ENCODE results near the gene NEK5. TPM values are rescaled to one million over a fixed set of nuclear protein-coding genes. Genes with fewer than 3 reads are reported as not detected.
A peak's percentile ranks its signal among the peaks of the same experiment; 100 is the strongest.

NEK5 gene
- total and polyA plus RNA-seq, 2 donors (not counting 3 experiments of a cell fraction or from before 2014, with no cell fraction given): 0.03 to 0.18 TPM

DNA sequence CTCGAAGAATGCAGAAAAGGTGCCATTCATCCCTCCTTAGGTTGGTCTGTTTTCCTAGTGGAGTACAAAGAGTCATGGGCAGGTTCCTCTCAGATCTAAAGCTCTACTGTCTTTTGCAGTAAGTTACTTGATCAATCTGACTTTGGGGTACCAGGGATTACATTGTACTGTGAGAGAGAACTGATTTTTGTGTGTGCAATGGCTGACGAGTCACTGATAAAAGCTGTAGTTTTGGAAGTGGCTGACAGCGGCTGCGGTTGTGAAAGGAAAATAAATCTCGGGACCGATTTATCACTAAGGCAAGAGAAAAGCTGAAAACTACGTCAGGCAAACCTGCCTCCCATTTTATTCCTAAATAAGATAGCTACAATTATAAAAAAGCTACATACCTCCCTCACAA lies 77.5 kb downstream of the NEK5 start:
- Histone ChIP-seq H3K4me3 (replicated peaks in 1 of 3; ENCODE audit: insufficient read depth in 1 of 3, low read depth in 1 of 3, low read length in 3 of 3) (no peak overlapping the region), H3K9me1 (replicated peaks; ENCODE audit: control insufficient read depth, extremely low read depth, insufficient read depth, low read length) (no peaks in the 10 kb centered on the region), H3K27me3 (ENCODE audit: control insufficient read depth in 2 of 2, insufficient read depth in 2 of 2, low read length in 2 of 2) (no peaks in the 10 kb centered on the region), H2AFZ (ENCODE audit: low read depth, low read length) (no peak overlapping the region), H4K20me1 (replicated peaks; ENCODE audit: control insufficient read depth, extremely low read depth, insufficient read depth, low read length) (no peaks in the 10 kb centered on the region), H3K9me3 (replicated peaks; ENCODE audit: control insufficient read depth, insufficient read depth, low read length) (no peaks in the 10 kb centered on the region), H3K9ac (replicated peaks; ENCODE audit: extremely low read depth, insufficient read depth, low read length) (no peak overlapping the region), H3K36me3 (ENCODE audit: control insufficient read depth in 2 of 2, extremely low read depth in 1 of 2, insufficient read depth in 2 of 2, low read length in 2 of 2) (no peaks in the 10 kb centered on the region), H3K4me1 (ENCODE audit: control insufficient read depth, extremely low read depth, insufficient read depth, low read length) (no peaks in the 10 kb centered on the region), H3K79me2 (ENCODE audit: control insufficient read depth, insufficient read depth, low read length) (no peaks in the 10 kb centered on the region), H3K4me2 (ENCODE audit: insufficient read depth, low read length) (no peak overlapping the region), H3K27ac (ENCODE audit: insufficient read depth, low read depth, low read length) (no peak overlapping the region)
- intact Hi-C loops (cut with micrococcal nuclease): no loop called here
- FAIRE-seq (no peak), DNase-seq (ENCODE audit: low read depth, low spot score) (no peak)
- dilution Hi-C loops (cut with MboI; ENCODE audit: extremely low pct_ligation_motif_present, low sequenced_read_pairs): no loop called here
- no peak for TF ChIP-seq FOS (IDR thresholded peaks at IDR 0.05; ENCODE audit: borderline replicate concordance, insufficient read depth, low read length)
- POLR2A ChIA-PET: no interaction called here
- BruUV-seq (replicated peaks): no TSS peak
- CTCF ChIA-PET: interaction anchor here (0.9 kb wide), 1 partner anchor 10 kb away, joined by 3 read pairs; no protein-coding TSS in a partner anchor

DNA sequence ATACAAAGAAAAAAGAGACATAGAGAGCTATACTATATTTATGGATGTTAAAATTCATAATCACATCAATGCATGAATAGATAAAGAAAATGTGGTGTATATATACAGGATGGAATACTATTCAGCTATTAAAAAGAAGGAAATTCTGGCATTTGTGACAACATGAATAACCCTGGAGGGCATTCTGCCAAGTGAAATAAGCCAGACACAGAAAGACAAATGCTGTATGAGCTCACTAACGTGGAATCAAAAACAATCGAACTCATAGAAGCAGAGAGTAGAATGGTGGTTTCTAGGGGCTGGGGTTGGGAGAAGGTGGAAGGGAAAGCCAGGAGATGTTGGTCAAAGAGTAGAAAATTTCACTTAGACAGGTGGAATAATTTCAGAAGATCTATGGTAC lies 80.4 kb downstream of the NEK5 start:
- intact Hi-C loops (cut with micrococcal nuclease): no loop called here
- FAIRE-seq: no peak

More for the DNA sequence above, 80.4 kb downstream of the NEK5 start:
- Histone ChIP-seq H3K27me3 (ENCODE audit: control insufficient read depth in 2 of 2, insufficient read depth in 2 of 2, low read length in 2 of 2) (no peaks in the 10 kb centered on the region), H3K9me1 (replicated peaks; ENCODE audit: control insufficient read depth, extremely low read depth, insufficient read depth, low read length) (no peaks in the 10 kb centered on the region), H2AFZ (ENCODE audit: low read depth, low read length) (no peak overlapping the region), H3K4me2 (ENCODE audit: insufficient read depth, low read length) (no peak overlapping the region), H3K4me3 (replicated peaks in 1 of 3; ENCODE audit: insufficient read depth in 1 of 3, low read depth in 1 of 3, low read length in 3 of 3) (no peak overlapping the region), H3K27ac (ENCODE audit: insufficient read depth, low read depth, low read length) (no peak overlapping the region), H4K20me1 (replicated peaks; ENCODE audit: control insufficient read depth, extremely low read depth, insufficient read depth, low read length) (no peaks in the 10 kb centered on the region), H3K4me1 (ENCODE audit: control insufficient read depth, extremely low read depth, insufficient read depth, low read length) (no peaks in the 10 kb centered on the region), H3K36me3 (ENCODE audit: control insufficient read depth in 2 of 2, extremely low read depth in 1 of 2, insufficient read depth in 2 of 2, low read length in 2 of 2) (no peaks in the 10 kb centered on the region), H3K9me3 (replicated peaks; ENCODE audit: control insufficient read depth, insufficient read depth, low read length) (no peaks in the 10 kb centered on the region), H3K9ac (replicated peaks; ENCODE audit: extremely low read depth, insufficient read depth, low read length) (no peak overlapping the region), H3K79me2 (ENCODE audit: control insufficient read depth, insufficient read depth, low read length) (no peaks in the 10 kb centered on the region)
- no peak for TF ChIP-seq POLR2AphosphoS5 (IDR thresholded peaks at IDR 0.05; ENCODE audit: insufficient read depth, low read depth, low read length)
- TF ChIP-seq, protein P1, sequence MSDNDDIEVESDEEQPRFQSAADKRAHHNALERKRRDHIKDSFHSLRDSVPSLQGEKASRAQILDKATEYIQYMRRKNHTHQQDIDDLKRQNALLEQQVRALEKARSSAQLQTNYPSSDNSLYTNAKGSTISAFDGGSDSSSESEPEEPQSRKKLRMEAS (IDR thresholded peaks at IDR 0.05; ENCODE audit: insufficient read depth, insufficient read length): no peak
- TF ChIP-seq FOS (IDR thresholded peaks at IDR 0.05; ENCODE audit: borderline replicate concordance, insufficient read depth, low read length): no peak
- TF ChIP-seq MYC (IDR thresholded peaks at IDR 0.05; ENCODE audit: low read depth, low read length): no peak
- TF ChIP-seq, protein P2, sequence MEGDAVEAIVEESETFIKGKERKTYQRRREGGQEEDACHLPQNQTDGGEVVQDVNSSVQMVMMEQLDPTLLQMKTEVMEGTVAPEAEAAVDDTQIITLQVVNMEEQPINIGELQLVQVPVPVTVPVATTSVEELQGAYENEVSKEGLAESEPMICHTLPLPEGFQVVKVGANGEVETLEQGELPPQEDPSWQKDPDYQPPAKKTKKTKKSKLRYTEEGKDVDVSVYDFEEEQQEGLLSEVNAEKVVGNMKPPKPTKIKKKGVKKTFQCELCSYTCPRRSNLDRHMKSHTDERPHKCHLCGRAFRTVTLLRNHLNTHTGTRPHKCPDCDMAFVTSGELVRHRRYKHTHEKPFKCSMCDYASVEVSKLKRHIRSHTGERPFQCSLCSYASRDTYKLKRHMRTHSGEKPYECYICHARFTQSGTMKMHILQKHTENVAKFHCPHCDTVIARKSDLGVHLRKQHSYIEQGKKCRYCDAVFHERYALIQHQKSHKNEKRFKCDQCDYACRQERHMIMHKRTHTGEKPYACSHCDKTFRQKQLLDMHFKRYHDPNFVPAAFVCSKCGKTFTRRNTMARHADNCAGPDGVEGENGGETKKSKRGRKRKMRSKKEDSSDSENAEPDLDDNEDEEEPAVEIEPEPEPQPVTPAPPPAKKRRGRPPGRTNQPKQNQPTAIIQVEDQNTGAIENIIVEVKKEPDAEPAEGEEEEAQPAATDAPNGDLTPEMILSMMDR (IDR thresholded peaks at IDR 0.05; ENCODE audit: extremely low read depth in 1 of 2, insufficient read depth in 1 of 2, low read depth in 1 of 2, low read length in 2 of 2): no peak
- TF ChIP-seq EZH2 (IDR thresholded peaks at IDR 0.05; ENCODE audit: borderline replicate concordance, low read depth, low read length, severe bottlenecking): no peak
- no peak for TF ChIP-seq GATA2 (IDR thresholded peaks at IDR 0.05; ENCODE audit: insufficient read depth, insufficient read length, low read depth, low read length)
- BruUV-seq (replicated peaks): no TSS peak
- ChIA-PET POLR2A (no interaction called here), CTCF (interaction anchor here (1.2 to 1.6 kb wide), 3 partner anchors 13 to 79 kb away, joined by 3 to 6 read pairs (median 3); no protein-coding TSS in a partner anchor)
- peak; percentile 8 for DNase-seq (ENCODE audit: low read depth, low spot score)
- dilution Hi-C loops (cut with MboI; ENCODE audit: extremely low pct_ligation_motif_present, low sequenced_read_pairs): no loop called here

Data from endothelial cell of umbilical vein (primary cell).